ENCODE data around the gene CDC34. TPM values are rescaled to one million over a fixed set of nuclear protein-coding genes. Genes with fewer than 3 reads are reported as not detected.

The CDC34 gene
- total and polyA plus RNA-seq, 9 of the 15 experiments (the other 6 are each of a cell fraction or from before 2014, with no cell fraction given): 0.80 to 203 (median 65.5) TPM

- TF ChIP-seq ZBTB33 (CRISPR knock-in tag; IDR thresholded peaks at IDR 0.05) (0 out of 2 replicates have a peak, but pooled peaks have one; percentile 14), NR2C2 (CRISPR knock-in tag; IDR thresholded peaks at IDR 0.05) (no peak), NR2C2 (tag; IDR thresholded peaks at IDR 0.05) (no peak), ZNF512 (tag; IDR thresholded peaks at IDR 0.05) (no peak)
Observed at GRCh38 chr19:582497-583197, 51.1 kb downstream of the CDC34 start (continued).

Measured in K562 (cell line).